Measurements from ENCODE around the gene FBXL15. TPM values are rescaled to one million over a fixed set of nuclear protein-coding genes. Genes with fewer than 3 reads are reported as not detected.
A peak's percentile ranks its signal among the peaks of the same experiment; 100 is the strongest.

Gene FBXL15
- total RNA-seq, 1 experiment from 2014 or later, result 24.6 TPM

- Mint-ChIP-seq H3K27ac (no peak overlapping the region; the same call in 1 of the 2 replicates), H3K9me3 (no peaks in the 10 kb centered on the region), H3K4me1 (peaks cover 16% of the 10 kb centered on the region), H3K4me3 (peak overlapping the region; percentile 58), H3K27me3 (ENCODE audit: low read depth) (peaks cover 31% of the 10 kb centered on the region), H3K36me3 (no peaks in the 10 kb centered on the region; the same call in 1 of the 2 replicates)
- ChIA-PET POLR2A (interaction anchor here (0.9 to 1.6 kb wide), 2 partner anchors 9 to 20 kb away, joined by 3 to 5 read pairs; partner anchors contain the start of gene PSD), CTCF (interaction anchor here (0.6 to 9.1 kb wide), 28 partner anchors 8 to 1378 kb away, joined by 3 to 115 read pairs (median 7); partner anchors contain the start of genes ACTR1A, C10orf95, ELOVL3 and FBXL15)
- TF ChIP-seq TP53 (CRISPR knock-in tag; IDR thresholded peaks at IDR 0.05) (no peak), ZNF232 (CRISPR knock-in tag; IDR thresholded peaks at IDR 0.05) (no peak), AR (CRISPR knock-in tag; IDR thresholded peaks at IDR 0.05) (no peak), ZNF263 (CRISPR knock-in tag; IDR thresholded peaks at IDR 0.05; ENCODE audit: low read depth) (no peak), NFATC4 (CRISPR knock-in tag; IDR thresholded peaks at IDR 0.05) (no peak), FOXK1 (CRISPR knock-in tag; IDR thresholded peaks at IDR 0.05) (no peak)
- TF ChIP-seq, protein P1, sequence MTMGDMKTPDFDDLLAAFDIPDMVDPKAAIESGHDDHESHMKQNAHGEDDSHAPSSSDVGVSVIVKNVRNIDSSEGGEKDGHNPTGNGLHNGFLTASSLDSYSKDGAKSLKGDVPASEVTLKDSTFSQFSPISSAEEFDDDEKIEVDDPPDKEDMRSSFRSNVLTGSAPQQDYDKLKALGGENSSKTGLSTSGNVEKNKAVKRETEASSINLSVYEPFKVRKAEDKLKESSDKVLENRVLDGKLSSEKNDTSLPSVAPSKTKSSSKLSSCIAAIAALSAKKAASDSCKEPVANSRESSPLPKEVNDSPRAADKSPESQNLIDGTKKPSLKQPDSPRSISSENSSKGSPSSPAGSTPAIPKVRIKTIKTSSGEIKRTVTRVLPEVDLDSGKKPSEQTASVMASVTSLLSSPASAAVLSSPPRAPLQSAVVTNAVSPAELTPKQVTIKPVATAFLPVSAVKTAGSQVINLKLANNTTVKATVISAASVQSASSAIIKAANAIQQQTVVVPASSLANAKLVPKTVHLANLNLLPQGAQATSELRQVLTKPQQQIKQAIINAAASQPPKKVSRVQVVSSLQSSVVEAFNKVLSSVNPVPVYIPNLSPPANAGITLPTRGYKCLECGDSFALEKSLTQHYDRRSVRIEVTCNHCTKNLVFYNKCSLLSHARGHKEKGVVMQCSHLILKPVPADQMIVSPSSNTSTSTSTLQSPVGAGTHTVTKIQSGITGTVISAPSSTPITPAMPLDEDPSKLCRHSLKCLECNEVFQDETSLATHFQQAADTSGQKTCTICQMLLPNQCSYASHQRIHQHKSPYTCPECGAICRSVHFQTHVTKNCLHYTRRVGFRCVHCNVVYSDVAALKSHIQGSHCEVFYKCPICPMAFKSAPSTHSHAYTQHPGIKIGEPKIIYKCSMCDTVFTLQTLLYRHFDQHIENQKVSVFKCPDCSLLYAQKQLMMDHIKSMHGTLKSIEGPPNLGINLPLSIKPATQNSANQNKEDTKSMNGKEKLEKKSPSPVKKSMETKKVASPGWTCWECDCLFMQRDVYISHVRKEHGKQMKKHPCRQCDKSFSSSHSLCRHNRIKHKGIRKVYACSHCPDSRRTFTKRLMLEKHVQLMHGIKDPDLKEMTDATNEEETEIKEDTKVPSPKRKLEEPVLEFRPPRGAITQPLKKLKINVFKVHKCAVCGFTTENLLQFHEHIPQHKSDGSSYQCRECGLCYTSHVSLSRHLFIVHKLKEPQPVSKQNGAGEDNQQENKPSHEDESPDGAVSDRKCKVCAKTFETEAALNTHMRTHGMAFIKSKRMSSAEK (CRISPR knock-in tag; IDR thresholded peaks at IDR 0.05; ENCODE audit: borderline replicate concordance), result no peak
- TF ChIP-seq, protein P2, sequence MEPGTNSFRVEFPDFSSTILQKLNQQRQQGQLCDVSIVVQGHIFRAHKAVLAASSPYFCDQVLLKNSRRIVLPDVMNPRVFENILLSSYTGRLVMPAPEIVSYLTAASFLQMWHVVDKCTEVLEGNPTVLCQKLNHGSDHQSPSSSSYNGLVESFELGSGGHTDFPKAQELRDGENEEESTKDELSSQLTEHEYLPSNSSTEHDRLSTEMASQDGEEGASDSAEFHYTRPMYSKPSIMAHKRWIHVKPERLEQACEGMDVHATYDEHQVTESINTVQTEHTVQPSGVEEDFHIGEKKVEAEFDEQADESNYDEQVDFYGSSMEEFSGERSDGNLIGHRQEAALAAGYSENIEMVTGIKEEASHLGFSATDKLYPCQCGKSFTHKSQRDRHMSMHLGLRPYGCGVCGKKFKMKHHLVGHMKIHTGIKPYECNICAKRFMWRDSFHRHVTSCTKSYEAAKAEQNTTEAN (CRISPR knock-in tag; IDR thresholded peaks at IDR 0.05), result no peak
- ATAC-seq (no peak), DNase-seq (ENCODE audit: low spot score) (no peak)
These were observed 22.2 kb upstream of the FBXL15 start for GRCh38 chr10:102398172-102399020.

- ChIA-PET POLR2A (interaction anchor here (0.9 to 2.4 kb wide), 4 partner anchors 10 to 51 kb away, joined by 3 to 11 read pairs (median 5); partner anchors contain the start of genes FBXL15 and PSD), CTCF (interaction anchor here (0.5 to 9.1 kb wide), 42 partner anchors 9 to 286 kb away, joined by 3 to 115 read pairs (median 6); partner anchors contain the start of genes ACTR1A, C10orf95, CUEDC2 and ELOVL3)
- peaks cover 13% of the 10 kb centered on the region for H3K4me1 Mint-ChIP-seq
- peak overlapping the region; percentile 58 for H3K4me3 Mint-ChIP-seq
- ATAC-seq (peak; percentile 67), DNase-seq (ENCODE audit: low spot score) (peak; percentile 91)
- no peaks in the 10 kb centered on the region for H3K9me3 Mint-ChIP-seq
- no peaks in the 10 kb centered on the region; the same call in 1 of the 2 replicates for H3K36me3 Mint-ChIP-seq
- H3K27me3 Mint-ChIP-seq (ENCODE audit: low read depth), result peaks cover 23% of the 10 kb centered on the region
- no peak overlapping the region for H3K27ac Mint-ChIP-seq
- TF ChIP-seq, protein P3, sequence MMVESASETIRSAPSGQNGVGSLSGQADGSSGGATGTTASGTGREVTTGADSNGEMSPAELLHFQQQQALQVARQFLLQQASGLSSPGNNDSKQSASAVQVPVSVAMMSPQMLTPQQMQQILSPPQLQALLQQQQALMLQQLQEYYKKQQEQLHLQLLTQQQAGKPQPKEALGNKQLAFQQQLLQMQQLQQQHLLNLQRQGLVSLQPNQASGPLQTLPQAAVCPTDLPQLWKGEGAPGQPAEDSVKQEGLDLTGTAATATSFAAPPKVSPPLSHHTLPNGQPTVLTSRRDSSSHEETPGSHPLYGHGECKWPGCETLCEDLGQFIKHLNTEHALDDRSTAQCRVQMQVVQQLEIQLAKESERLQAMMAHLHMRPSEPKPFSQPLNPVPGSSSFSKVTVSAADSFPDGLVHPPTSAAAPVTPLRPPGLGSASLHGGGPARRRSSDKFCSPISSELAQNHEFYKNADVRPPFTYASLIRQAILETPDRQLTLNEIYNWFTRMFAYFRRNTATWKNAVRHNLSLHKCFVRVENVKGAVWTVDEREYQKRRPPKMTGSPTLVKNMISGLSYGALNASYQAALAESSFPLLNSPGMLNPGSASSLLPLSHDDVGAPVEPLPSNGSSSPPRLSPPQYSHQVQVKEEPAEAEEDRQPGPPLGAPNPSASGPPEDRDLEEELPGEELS (CRISPR knock-in tag; IDR thresholded peaks at IDR 0.05), result 0 out of 2 replicates have a peak, but pooled peaks have one; percentile 41
- no peak for TF ChIP-seq TEAD4 (CRISPR knock-in tag; IDR thresholded peaks at IDR 0.05)
- TF ChIP-seq FOXP1 (CRISPR knock-in tag; IDR thresholded peaks at IDR 0.05; ENCODE audit: borderline replicate concordance), result peak; percentile 38; the same call in 1 of the 2 replicates
- peak; percentile 92 for TF ChIP-seq CTCF (IDR thresholded peaks at IDR 0.05)
- TF ChIP-seq SOX15 (CRISPR knock-in tag; IDR thresholded peaks at IDR 0.05), result no peak
- TF ChIP-seq GABPB1 (CRISPR knock-in tag; IDR thresholded peaks at IDR 0.05), result peak; percentile 53; the same call in 1 of the 2 replicates
- 0 out of 2 replicates have a peak, but pooled peaks have one; percentile 70 for TF ChIP-seq ZNF138 (CRISPR knock-in tag; conservative IDR thresholded peaks at IDR 0.05)
- TF ChIP-seq TP53 (CRISPR knock-in tag; IDR thresholded peaks at IDR 0.05), result 0 out of 2 replicates have a peak, but pooled peaks have one; percentile 71
- TF ChIP-seq, protein P4, sequence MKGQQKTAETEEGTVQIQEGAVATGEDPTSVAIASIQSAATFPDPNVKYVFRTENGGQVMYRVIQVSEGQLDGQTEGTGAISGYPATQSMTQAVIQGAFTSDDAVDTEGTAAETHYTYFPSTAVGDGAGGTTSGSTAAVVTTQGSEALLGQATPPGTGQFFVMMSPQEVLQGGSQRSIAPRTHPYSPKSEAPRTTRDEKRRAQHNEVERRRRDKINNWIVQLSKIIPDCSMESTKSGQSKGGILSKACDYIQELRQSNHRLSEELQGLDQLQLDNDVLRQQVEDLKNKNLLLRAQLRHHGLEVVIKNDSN (CRISPR knock-in tag; IDR thresholded peaks at IDR 0.05), result peak; percentile 45; the same call in 1 of the 2 replicates
- no peak for TF ChIP-seq TCF7 (CRISPR knock-in tag; IDR thresholded peaks at IDR 0.05; ENCODE audit: low read depth)
These were observed 21.2 kb upstream of the FBXL15 start for GRCh38 chr10:102399217-102400021.

All from WTC11 (cell line).